Measurements from ENCODE around the gene MYL3.

Gene MYL3

DNA sequence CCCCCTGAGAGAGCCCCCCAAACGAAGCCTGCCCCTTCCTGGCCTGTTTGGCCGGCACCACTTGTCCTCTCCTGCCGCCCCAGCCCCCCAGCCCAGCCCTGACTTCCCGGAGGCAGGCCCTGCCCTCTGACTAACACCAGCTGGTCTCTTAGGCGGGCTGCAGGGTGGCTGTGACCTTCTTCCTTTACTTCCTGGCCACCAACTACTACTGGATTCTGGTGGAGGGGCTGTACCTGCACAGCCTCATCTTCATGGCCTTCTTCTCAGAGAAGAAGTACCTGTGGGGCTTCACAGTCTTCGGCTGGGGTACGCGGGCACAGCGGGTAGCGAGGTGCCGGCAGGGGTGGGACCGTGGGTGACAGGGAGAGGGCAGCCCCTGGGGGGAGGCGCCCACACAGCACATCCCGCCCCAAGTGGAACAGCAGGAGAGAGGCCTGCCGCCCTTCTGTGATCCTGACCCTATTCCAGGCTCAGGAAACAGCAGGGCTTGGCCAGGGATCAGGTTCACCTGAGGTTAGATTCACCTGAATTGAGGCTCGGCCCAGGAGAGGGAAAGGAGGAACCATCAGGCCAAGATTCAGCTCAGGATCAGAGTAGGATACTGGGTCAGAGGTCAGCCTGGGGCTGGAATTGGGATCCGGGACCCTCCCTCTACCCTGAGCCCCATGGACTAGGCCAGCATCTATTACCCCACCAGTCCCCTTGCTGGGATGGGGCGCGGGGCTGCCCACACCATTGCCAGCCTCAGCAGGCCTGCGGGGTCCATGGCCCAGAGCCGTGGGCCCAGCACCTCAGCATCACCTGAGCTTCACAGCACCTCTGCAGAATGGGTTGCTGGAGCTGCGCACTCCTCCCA is 36.1 kb upstream of the MYL3 start:
- no peak for DNase-seq (ENCODE audit: low read depth in 2 of 2)

DNA sequence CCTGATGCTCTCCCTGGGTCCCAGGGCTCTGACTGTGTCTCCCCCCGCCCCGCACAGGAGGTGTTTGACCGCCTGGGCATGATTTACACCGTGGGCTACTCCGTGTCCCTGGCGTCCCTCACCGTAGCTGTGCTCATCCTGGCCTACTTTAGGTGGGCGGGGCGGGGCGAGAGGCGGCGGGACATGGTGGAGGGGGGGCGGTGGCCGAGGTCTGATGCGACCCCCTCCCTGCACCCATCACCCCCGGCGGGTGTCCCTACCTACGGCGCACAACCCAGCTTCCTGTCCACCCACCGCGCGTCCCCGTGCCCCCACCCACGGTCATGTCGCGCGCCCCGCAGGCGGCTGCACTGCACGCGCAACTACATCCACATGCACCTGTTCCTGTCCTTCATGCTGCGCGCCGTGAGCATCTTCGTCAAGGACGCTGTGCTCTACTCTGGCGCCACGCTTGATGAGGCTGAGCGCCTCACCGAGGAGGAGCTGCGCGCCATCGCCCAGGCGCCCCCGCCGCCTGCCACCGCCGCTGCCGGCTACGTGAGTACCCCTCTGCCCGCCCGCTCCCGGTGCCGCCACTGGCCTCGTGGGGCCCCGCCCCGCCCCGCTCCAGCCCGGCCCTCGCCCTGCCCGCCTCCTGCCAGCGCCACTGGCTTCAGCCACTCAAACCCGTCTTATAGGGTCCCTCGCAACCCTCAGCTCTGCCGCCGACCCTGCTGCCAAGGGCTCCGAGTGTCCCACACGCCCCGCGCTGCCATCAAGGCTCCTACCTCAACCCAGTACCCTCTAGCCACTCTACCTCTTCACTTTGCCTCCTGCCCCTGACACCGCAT is 35.3 kb upstream of the MYL3 start:
- no peak for DNase-seq (ENCODE audit: low read depth in 2 of 2)

DNA sequence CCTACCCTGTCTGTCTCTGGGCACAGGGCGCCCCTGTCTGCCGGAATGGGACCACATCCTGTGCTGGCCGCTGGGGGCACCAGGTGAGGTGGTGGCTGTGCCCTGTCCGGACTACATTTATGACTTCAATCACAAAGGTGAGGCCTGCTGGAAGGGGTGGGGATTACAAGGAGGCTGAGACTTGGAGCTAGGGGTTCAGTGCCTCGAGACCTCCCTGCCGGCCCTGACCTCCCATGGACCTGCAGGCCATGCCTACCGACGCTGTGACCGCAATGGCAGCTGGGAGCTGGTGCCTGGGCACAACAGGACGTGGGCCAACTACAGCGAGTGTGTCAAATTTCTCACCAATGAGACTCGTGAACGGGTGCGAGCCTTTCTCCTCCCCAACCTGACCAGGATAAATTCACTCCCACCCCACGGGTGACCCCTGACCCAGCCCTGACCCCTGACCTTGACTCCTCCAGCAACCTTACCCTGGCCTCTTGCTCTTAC is 34.6 kb upstream of the MYL3 start:
- DNase-seq (ENCODE audit: low read depth in 2 of 2) = no peak

DNA sequence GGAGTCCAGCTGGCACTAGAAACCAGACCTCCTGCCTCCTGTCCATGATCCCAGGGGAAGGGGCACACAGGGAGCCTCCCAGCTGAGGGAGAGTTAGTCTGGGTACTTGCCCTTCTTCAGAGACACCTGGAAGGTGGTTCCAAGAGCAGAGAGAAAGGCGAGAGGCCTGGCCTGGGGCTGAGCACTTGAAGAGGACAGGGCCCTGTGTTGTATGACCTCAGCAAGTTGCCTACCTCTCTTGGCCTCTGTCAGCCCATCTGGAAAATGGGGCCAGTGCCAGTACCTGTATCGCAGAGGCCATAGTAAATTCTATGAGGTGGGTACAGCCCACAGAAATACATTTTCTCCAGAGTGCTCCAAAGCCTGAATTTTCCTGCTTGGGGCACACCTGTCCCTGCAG is 33.8 kb upstream of the MYL3 start:
- no peak for DNase-seq (ENCODE audit: low read depth in 2 of 2)

DNA sequence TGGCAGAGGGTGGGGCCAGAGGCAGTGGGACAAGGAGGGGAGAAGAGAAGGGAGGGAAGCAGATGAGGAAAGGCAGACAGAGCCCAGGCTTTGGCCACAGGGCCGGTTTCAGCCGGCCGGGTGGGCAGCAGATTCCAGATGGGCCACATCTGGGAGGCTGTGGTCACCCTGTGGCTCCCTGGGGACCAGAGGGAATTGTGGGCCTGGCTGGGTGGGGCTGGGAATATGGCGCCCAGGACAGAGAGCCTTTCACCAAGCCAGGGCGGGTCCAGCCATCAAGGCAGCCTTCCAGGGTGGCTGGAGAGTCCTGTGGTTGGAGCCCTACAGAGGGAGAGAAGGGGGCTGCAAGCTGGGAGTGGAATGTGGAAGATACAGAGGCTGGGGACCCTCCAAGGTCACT is 33.1 kb upstream of the MYL3 start:
- no peak for DNase-seq (ENCODE audit: low read depth in 2 of 2)

DNA sequence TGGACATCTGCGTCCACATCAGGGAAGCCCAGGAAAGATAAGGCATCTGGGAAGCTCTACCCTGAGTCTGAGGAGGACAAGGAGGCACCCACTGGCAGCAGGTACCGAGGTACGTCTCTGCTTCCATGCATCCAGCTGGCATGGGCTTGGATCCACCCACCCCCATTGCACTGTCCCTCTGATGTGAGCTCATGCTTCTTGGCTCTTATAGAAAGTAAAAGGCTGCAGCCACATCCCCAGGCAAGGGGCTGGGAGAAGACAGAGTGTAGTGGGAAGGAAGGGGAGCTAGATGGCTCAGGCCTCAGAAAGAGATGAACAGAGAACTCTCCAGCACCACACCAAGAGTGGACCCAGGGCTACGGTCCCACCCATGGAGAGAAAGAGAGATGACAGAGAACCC is 32.5 kb upstream of the MYL3 start:
- DNase-seq (ENCODE audit: low read depth in 2 of 2) = no peak

DNA sequence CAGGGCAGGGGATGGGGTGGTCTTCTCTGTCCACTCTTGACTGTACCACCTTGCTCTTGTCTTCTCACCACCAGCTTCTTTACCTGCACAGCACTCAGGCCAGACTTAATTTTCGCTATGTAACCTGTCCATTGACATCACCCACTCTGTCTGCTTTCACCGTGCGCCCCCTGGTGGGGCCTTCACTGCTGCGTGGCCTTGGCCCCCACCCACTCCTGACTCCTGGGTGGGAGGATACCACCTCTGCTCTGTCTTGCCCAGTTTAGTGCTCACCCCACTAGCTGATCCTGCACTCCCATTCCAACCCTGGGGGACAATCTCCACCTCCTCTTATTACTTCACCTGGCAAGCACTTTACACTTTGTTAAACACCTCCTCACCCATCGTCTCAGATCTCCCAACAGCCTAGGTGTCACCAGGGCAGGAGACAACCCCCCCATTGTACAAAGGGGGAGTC is 32.0 kb upstream of the MYL3 start:
- DNase-seq (ENCODE audit: low read depth in 2 of 2) = no peak

DNA sequence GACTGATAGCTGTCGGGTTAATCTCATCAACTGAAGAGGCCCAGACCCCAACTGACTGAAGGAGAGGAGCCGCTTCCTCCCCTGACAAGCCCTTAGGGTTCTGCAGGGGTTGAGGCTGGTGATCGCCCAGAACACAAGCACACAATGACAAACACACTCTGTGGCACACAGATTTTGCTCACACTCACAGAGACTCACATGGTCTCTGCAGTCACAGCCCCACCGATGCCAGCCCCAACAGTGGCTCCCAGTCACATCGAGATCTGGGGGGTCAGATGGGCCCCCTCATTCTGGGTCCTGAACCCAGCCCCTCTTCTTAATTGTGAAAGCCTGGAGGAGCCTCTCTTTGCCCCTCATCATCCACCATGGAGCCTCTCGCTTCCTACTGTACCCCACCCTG is 31.0 kb upstream of the MYL3 start:
- DNase-seq (ENCODE audit: low read depth in 2 of 2) = no peak

DNA sequence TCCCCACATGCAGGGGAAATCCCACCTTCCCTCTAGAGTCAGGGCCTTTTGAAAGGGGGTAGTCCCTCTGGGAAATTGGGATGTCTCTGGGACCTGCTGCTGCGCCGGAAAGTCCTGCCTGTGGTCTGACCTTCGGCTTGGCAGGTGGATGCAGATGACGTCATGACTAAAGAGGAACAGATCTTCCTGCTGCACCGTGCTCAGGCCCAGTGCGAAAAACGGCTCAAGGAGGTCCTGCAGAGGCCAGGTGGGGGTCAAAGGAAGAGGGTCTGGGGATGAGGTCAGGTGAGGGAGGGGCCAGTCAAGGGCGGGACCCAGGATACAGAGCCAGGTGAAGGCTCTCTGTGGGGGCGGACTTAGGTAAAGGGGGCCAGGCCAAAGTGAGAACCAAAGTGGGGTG is 30.5 kb upstream of the MYL3 start:
- DNase-seq (ENCODE audit: low read depth in 2 of 2) = no peak

DNA sequence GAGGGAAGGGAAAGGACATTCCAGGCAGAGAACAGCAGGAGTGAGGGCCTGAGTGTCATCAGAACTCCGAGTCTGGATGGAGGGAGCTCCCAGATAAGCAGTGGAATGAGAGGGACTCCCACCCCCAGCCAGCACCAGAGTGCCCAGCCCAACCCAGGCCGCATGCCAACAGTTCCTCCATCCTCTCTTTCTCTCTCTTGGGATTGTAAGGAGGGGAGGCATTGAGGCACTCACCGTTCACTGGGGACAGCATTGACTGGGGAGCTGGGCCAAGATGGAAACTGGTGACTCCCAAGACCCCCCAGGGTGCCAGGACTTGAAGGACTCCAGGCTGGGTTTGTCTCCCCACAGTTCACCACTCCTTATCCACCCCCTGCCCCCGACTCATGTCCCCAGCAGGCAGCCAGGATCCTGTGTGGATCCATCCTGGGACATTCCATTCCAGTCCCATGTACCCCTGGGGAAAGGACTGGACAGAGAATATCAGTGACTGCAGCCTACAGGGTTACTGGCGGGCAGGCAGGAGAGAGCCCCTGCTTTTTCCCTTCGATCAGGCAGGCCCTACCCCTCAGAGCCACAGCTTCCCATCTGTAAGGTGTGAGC is 30.0 kb upstream of the MYL3 start:
- DNase-seq (ENCODE audit: low read depth in 2 of 2) = no peak

DNA sequence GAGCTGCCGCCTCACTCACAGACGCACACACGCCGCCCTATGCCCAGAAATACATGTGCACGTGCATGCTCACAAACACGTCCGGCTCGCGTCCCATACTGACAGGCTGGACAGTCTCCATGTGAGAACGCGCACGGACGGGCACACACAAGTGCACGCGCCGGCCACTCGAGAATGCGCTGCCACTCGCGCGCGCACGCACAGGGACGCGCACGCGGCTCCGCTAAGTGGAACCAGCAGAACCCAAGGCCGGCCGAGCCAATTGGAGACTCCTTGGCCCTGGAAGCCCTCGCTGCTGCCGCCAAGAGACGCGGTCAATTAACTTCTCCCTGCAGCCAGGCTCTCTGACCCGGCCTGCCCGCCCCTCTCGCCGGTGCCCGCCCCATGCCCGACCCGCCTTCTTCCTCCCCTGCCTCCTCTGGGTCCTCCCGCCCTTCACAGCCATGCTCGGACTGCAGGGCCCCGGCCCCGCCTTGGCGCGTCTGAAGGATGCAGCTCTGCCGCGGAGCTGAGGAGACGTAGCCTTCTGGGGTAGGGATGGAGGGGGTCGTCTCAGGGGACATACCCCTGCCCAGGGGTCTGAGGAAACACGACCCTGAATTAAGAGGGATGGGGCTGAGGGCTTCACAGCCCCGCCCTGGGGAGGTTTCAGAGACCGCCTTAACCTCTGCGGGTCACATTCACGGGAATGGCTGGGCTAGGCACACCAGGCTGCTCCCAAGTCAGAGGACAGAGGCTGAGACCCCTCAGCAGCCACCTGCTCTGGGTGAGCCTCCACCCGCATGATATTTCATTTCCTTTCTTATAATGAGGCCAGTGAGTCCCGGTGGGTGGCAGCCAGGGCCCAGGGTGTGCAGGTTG is 29.3 kb upstream of the MYL3 start:
- DNase-seq (ENCODE audit: low read depth in 2 of 2) = no peak

DNA sequence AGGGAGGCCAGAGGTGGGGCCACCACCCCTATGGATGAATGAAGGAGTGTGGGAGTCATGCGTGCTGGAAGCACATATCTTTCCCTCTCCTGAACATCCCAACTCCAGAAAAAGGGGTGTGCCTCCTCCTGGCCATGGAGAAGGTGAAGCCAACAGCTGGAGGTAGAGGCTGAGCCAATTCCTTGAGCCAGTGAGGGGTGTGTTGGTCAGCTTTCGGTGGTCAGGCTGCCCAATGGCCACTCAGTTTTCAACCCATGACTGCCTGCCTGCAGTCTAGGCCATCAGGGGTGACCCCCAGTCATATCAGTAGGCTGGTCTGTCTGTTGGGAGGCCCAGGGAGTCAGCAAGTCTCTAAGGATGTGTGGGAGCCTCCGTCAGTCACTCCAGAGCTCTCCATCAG is 27.9 kb upstream of the MYL3 start:
- no peak for DNase-seq (ENCODE audit: low read depth in 2 of 2)

DNA sequence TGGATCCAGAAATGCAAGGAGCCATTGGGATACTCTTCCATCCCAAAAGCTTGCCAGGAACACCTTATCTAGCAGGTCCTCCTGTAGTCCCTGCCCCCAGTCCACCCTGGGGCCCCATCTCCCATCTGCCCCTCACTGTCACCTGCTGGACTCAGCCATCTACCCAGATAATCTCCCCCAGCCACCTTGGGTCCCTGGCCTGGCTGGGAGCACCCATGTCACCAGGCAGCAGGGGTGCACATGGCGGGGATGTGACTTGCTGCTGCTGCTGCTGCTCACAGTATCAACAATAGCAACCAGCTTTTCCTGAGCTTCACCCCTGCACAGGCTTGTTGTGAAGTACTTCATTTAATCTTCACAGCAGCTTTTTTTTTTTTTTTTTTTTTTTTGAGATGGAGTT is 26.9 kb upstream of the MYL3 start:
- DNase-seq (ENCODE audit: low read depth in 2 of 2) = no peak

DNA sequence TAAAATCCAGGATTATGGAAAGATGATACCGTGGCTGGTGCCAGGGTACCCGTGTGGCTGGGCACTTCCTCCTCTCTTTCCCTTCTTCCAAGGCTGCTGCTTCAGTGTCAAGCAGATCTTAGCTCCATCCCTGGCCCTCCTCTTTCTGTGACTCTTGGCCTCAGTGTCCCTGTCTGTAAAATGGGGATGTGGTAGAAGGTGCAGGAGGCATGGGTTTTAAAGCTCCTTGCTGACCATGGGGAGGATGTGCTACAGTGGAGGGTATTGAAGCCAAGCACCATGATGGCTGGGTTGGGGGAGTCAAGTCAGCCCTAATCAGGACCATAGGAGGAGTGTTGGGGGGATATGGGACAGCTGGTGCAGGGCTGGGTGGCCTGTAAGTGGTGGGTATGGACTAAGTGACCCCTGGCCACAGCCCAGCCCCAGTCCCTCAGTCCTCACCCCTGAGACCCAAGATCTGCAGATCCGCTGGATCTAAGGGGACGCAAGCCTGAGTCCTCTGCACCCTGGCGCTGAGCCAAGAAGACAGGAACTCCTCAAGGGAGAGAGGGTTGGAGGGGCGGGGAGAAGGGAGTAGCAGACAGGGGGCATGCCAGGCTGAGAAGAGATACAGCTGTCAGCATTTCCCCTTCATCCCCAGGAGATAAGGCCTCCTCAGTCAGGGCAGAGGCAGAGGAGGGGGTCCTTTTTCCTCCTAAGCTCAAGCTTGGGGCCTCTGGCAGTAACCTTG is 26.3 kb upstream of the MYL3 start:
- no peak for DNase-seq (ENCODE audit: low read depth in 2 of 2)

DNA sequence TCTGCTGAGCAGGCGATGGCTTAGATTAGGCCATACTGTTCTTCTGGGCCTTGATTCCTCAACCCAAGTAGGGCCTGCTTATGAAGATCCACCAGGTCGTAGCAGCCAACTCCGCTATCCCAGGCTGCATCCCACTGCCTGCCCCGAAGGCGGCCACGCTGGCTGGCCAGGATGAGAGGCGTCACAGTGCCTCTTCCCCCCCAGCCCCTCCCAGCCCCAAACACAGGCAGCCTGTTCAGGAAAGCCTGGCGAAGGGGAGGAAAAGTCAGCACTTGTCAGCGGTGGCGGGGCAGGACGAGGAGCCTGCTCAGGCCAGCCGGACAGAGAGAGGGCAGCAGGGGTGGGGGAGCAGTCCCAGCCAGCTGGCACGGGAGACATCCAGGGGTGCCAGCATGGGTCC is 25.5 kb upstream of the MYL3 start:
- no peak for DNase-seq (ENCODE audit: low read depth in 2 of 2)

DNA sequence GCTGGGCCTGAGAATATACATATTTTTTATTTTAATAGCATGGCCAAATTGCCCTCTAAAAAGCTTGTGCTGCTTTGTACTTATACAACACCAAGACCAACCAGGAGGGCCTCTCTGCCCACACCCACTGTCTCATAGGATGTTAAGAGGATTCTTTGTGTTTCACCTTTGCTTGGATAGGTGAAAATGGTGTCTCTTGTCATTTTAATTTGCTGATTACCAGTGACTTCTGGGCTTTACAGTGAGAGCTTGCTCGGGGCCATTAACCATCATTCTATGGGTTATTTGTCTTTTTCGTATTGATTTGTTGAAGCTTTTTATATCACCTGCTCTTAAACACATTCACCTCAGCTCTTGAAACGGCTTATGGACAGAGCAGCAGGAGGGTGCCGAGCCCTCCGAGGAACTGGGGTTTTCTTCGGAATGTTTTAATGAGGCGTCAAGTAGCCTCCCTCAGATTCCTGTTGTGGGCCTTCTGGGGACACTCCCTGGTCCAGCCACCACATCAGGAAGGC is 24.8 kb upstream of the MYL3 start:
- DNase-seq (ENCODE audit: low read depth in 2 of 2) = no peak

DNA sequence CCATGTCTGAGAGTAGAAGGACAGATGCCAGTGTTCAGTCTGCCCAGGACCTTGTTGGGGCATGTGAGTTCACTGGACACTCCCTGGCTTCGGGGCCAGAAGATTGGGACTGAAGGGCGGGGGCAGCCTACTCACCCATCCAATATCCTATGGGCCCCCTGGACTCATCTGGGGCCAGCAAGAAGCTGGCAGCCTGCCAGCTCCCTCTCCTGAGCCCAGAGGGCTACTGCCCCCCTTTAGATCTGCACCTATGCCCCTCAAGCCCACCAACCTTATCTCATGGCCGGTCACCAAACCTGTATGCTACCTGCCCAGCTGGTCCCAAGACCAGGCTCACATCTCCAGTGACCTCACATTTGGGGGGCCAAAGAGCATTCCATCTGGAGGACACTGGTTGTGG is 22.4 kb upstream of the MYL3 start:
- no peak for DNase-seq (ENCODE audit: low read depth in 2 of 2)

DNA sequence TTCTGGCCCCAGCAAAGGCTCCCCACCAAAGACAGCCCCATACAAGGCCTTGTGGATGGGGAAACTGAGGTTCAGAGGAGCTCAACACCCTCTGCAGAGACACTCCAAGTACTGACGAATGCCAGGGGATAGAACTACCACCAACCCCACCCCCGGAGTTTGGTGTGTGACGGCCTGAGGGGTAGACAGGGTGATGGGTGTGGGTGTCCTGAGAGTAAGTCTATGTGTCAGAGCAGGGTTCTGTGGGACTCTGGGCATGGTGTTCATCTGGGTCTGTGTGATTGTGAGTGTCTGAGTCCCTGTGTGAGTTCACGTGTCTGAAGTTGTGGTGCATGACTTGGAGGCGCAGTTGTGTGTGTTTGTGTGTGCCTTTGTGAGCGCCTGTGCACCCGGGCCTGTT is 21.7 kb upstream of the MYL3 start:
- DNase-seq (ENCODE audit: low read depth in 2 of 2) = no peak

DNA sequence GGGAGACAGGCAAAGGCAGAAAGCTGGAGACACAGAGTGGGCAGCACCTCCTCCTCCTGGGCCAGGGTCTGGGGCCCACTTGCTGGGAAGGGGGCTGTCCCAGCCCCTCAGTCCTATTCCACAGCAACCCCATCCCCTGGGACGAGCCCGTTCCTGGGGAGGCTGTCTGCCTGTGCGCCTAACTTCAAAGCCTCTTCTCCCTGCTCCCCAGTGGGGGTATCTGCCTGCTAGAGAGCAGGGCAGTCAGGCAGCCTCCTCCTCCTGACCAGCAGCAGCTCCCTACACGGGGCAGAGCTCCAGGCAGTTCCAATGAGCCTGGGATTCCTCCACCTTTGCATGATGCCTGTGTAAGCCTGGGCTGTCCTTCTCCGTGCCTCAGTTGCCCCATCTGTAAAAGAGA is 21.2 kb upstream of the MYL3 start:
- DNase-seq (ENCODE audit: low read depth in 2 of 2) = no peak

DNA sequence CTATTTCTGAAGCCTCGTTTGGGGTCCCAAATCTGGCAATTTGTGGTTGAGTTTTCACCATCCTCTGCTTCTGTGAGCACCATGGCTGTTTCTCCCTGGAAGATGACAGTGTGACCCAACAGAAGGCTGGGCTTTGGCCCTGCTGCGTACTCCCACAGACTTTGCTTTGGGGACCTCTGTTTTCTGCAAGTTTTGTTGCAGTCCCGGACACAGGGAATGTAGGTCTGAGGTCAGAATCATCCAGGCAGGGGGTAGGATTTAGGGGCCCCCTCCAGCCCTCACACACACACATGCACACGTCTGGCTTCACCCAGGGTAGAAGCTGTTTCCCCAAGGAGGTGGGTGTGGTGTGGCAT is 20.6 kb upstream of the MYL3 start:
- no peak for DNase-seq (ENCODE audit: low read depth in 2 of 2)
